ENCODE results near the gene RBM47.

The RBM47 gene

GRCh38 chr4:40550948-40551462 lies 78.7 kb downstream of the RBM47 start:
- TF ChIP-seq GATA2 (IDR thresholded peaks at IDR 0.05; ENCODE audit: low read depth, low read length) (no peak), GATA3 (IDR thresholded peaks at IDR 0.05; ENCODE audit: low read depth, low read length) (no peak)

GRCh38 chr4:40550196-40550595 lies 79.5 kb downstream of the RBM47 start:
- TF ChIP-seq GATA3 (IDR thresholded peaks at IDR 0.05; ENCODE audit: low read depth, low read length) (no peak), GATA2 (IDR thresholded peaks at IDR 0.05; ENCODE audit: low read depth, low read length) (no peak)

GRCh38 chr4:40548256-40548655 lies 81.4 kb downstream of the RBM47 start:
- TF ChIP-seq GATA2 (IDR thresholded peaks at IDR 0.05; ENCODE audit: low read depth, low read length) (no peak), GATA3 (IDR thresholded peaks at IDR 0.05; ENCODE audit: low read depth, low read length) (no peak)

GRCh38 chr4:40547789-40548132 lies 81.9 kb downstream of the RBM47 start:
- TF ChIP-seq GATA2 (IDR thresholded peaks at IDR 0.05; ENCODE audit: low read depth, low read length) (no peak), GATA3 (IDR thresholded peaks at IDR 0.05; ENCODE audit: low read depth, low read length) (no peak)

- TF ChIP-seq GATA2 (IDR thresholded peaks at IDR 0.05; ENCODE audit: low read depth, low read length) (no peak), GATA3 (IDR thresholded peaks at IDR 0.05; ENCODE audit: low read depth, low read length) (no peak)
These were observed 82.5 kb downstream of the RBM47 start for GRCh38 chr4:40546969-40547788.

- TF ChIP-seq GATA3 (IDR thresholded peaks at IDR 0.05; ENCODE audit: low read depth, low read length), result no peak
- no peak for TF ChIP-seq GATA2 (IDR thresholded peaks at IDR 0.05; ENCODE audit: low read depth, low read length)
These were observed 83.2 kb downstream of the RBM47 start for GRCh38 chr4:40546506-40546905.

- TF ChIP-seq GATA2 (IDR thresholded peaks at IDR 0.05; ENCODE audit: low read depth, low read length) (no peak), GATA3 (IDR thresholded peaks at IDR 0.05; ENCODE audit: low read depth, low read length) (no peak)
These were observed 85.4 kb downstream of the RBM47 start for GRCh38 chr4:40544221-40544620.

- TF ChIP-seq GATA2 (IDR thresholded peaks at IDR 0.05; ENCODE audit: low read depth, low read length), result no peak
- TF ChIP-seq GATA3 (IDR thresholded peaks at IDR 0.05; ENCODE audit: low read depth, low read length), result no peak
These were observed 88.9 kb downstream of the RBM47 start for GRCh38 chr4:40540800-40541199.

- TF ChIP-seq GATA3 (IDR thresholded peaks at IDR 0.05; ENCODE audit: low read depth, low read length) (no peak), GATA2 (IDR thresholded peaks at IDR 0.05; ENCODE audit: low read depth, low read length) (no peak)
These were observed 93.6 kb downstream of the RBM47 start for GRCh38 chr4:40536032-40536431.

- no peak for TF ChIP-seq GATA2 (IDR thresholded peaks at IDR 0.05; ENCODE audit: low read depth, low read length)
- TF ChIP-seq GATA3 (IDR thresholded peaks at IDR 0.05; ENCODE audit: low read depth, low read length), result no peak
These were observed 98.0 kb downstream of the RBM47 start for GRCh38 chr4:40531636-40532023.

GRCh38 chr4:40530961-40531635 lies 98.6 kb downstream of the RBM47 start:
- no peak for TF ChIP-seq GATA3 (IDR thresholded peaks at IDR 0.05; ENCODE audit: low read depth, low read length)

GRCh38 chr4:40526741-40527140 lies 102.9 kb downstream of the RBM47 start:
- TF ChIP-seq GATA3 (IDR thresholded peaks at IDR 0.05; ENCODE audit: low read depth, low read length) (no peak), GATA2 (IDR thresholded peaks at IDR 0.05; ENCODE audit: low read depth, low read length) (no peak)

- no peak for TF ChIP-seq GATA2 (IDR thresholded peaks at IDR 0.05; ENCODE audit: low read depth, low read length)
- no peak for TF ChIP-seq GATA3 (IDR thresholded peaks at IDR 0.05; ENCODE audit: low read depth, low read length)
These were observed 103.7 kb downstream of the RBM47 start for GRCh38 chr4:40525752-40526598.

GRCh38 chr4:40524366-40525041 lies 105.2 kb downstream of the RBM47 start:
- TF ChIP-seq GATA2 (IDR thresholded peaks at IDR 0.05; ENCODE audit: low read depth, low read length) (no peak), GATA3 (IDR thresholded peaks at IDR 0.05; ENCODE audit: low read depth, low read length) (no peak)

All from SH-SY5Y (cell line).